Breast epithelium (tissue), 4 donors: ENCODE measurements around the gene MARCHF9. TPM values are rescaled to one million over a fixed set of nuclear protein-coding genes. Genes with fewer than 3 reads are reported as not detected.

Experiments
- DNase-seq, 2 donors: peaks; one replicate each; pipeline ENCODE4 v3.0.0-alpha.2; 2019; ENCODE audit warnings: low spot score in 2 of 2
- H3K27ac ChIP-seq, 2 donors: fragments of 200-600 bp; sonication (generic) in 1 of 2; one replicate each; pipeline ENCODE4 v1.5.1; 2016 to 2019; ENCODE audit warnings: mild to moderate bottlenecking in 1 of 2
- H3K27me3 ChIP-seq, 2 donors: fragments of 200-600 bp; sonication (generic) in 1 of 2; one replicate each; pipeline versions ENCODE4 v1.5.1 to v1.6.0; 2017 to 2019; ENCODE audit warnings: control low read depth in 1 of 2, mild to moderate bottlenecking in 1 of 2
- H3K36me3 ChIP-seq: fragments of 200-600 bp; one replicate; pipeline ENCODE4 v1.5.1; 2019
- H3K4me1 ChIP-seq, 2 donors: fragments of 200-600 bp; sonication (generic); one replicate each; pipeline ENCODE4 v1.5.1; 2016 to 2019; ENCODE audit warnings: control low read depth in 1 of 2
- H3K4me3 ChIP-seq, 3 donors: fragments of 200-600 bp; sonication (generic); 1 replicate in 2 of 3; 2 replicates in 1 of 3; pipeline ENCODE4 v1.5.1; 2016 to 2019; ENCODE audit warnings: mild to moderate bottlenecking in 3 of 3, moderate library complexity in 2 of 3
- H3K9me3 ChIP-seq, 2 donors: fragments of 200-600 bp; sonication (generic) in 1 of 2; one replicate each; pipeline ENCODE4 v1.5.1; 2016 to 2019; ENCODE audit warnings: control low read depth in 1 of 2
- CTCF ChIP-seq, 3 donors: fragments of 450-650 bp; IDR thresholded peaks; one replicate each; pipeline ENCODE4 v1.5.1; 2016 to 2017; ENCODE audit warnings: antibody characterized with exemption in 3 of 3, mild to moderate bottlenecking in 3 of 3, moderate library complexity in 3 of 3
- POLR2A ChIP-seq: fragments of 450-650 bp; IDR thresholded peaks from one replicate; pipeline ENCODE4 v1.6.1; 2016; ENCODE audit warnings: antibody characterized with exemption, mild to moderate bottlenecking, moderate library complexity
- POLR2AphosphoS5 ChIP-seq, 3 donors: sonication (generic); formaldehyde crosslinking; IDR thresholded peaks; one replicate each; pipeline ENCODE4 v1.6.1; 2017; ENCODE audit warnings: antibody characterized with exemption in 3 of 3
- intact Hi-C: fragments of 100-400 bp; cut with DNase I; formaldehyde crosslinking; loops from one replicate; pipeline ENCODE4 v1.15.1; 2023; ENCODE audit warnings: low total_unique reads
- total RNA-seq, 3 donors: library from RNA; depleted of rRNA; stranded (reverse); fragments of >200 nt; gene quantifications; one replicate each; pipeline ENCODE4 v1.1.0, GENCODE V29; 2016

Gene MARCHF9
- total RNA-seq, 3 donors from 2014 or later, result 6.9 to 9.8 (median 7.5) TPM

DNA sequence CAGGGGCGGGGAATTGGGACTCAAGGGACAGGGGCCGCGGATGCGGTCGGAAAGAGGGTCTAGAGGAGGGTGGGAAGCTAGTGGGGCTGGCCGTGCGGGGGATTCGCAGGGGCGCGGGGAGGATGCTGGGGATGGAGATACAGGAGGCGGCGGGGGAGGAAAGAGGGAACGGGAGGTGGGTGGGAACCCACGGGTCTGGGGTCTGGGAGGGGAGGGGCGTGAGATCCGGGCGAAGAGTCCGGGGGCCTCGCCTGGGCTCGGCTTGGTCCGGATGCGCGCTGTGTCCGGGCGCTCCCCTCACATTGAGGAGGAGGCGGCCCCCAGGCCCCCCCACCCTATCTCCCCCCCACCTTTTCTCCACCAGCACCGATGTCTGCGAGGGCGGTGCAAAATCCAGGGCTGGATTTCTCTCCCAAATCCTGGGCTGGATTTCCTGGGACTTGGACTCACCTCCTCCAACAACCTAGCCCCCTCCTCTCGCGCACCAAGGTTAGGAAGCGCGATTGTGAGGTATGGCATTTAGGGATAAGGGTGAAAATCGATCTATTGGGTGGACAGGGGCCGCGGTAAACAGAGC, 16.2 kb upstream of the MARCHF9 start, which contains the start of gene AGAP2:
Gene AGAP2, minus strand, starts transcription at position 82 of the 577 bp plus-strand sequence. CDS start 496 bp downstream, outside the sequence.
- H3K4me3 ChIP-seq, result peak within 1 kb of the TSS; percentile 29 to 67 (median 44)
- peaks cover 17 to 41% of the 10 kb centered on the region in 2 donors for H3K27me3 ChIP-seq
- H3K4me1 ChIP-seq, result peaks cover 9 to 15% of the 10 kb centered on the region in 2 donors
- no peak for DNase-seq
- H3K36me3 ChIP-seq, result no peaks in the 10 kb centered on the region
- H3K9me3 ChIP-seq, result no peaks in the 10 kb centered on the region
- no peak within 1 kb of the TSS for H3K27ac ChIP-seq
- no peak for TF ChIP-seq POLR2A
- no peak for TF ChIP-seq CTCF (IDR thresholded peaks at IDR 0.05)
- no peak for TF ChIP-seq POLR2AphosphoS5 (IDR thresholded peaks at IDR 0.05)
- intact Hi-C loops, result no loop called here

DNA sequence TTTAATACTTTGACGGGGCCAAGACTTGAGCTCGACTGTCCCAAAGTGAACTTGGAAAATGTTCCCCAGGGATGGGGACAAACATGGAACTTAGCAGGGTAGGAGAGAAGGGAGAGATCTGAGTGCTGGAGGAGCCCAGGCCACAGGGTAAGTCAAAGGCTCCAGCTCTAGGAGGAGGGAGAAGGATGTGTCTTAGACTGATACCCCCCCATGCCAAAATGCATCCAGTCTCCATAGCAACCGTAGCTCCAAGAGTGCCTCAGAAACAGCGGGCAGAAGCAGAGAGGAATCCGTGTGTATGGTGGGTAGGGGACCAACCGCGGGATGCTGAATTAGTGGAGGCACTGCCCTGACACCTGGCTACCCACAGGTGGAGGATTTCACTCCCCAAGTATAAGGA, 15.5 kb upstream of the MARCHF9 start:
- Histone ChIP-seq H3K36me3 (no peaks in the 10 kb centered on the region), H3K27me3 (peaks cover 17 to 38% of the 10 kb centered on the region in 2 donors), H3K4me3 (no peak overlapping the region), H3K9me3 (no peaks in the 10 kb centered on the region), H3K4me1 (peaks cover 9 to 19% of the 10 kb centered on the region in 2 donors), H3K27ac (no peak overlapping the region)
- no peak for TF ChIP-seq POLR2AphosphoS5 (IDR thresholded peaks at IDR 0.05)
- TF ChIP-seq POLR2A, result no peak
- no peak for TF ChIP-seq CTCF (IDR thresholded peaks at IDR 0.05)
- intact Hi-C loops, result no loop called here
- DNase-seq, result no peak

GRCh38 chr12:57739914-57740538, 14.9 kb upstream of the MARCHF9 start:
- Histone ChIP-seq H3K4me3 (no peak overlapping the region), H3K27me3 (peaks cover 17 to 38% of the 10 kb centered on the region in 2 donors), H3K4me1 (peaks cover 9 to 19% of the 10 kb centered on the region in 2 donors), H3K27ac (no peak overlapping the region), H3K36me3 (no peaks in the 10 kb centered on the region), H3K9me3 (no peaks in the 10 kb centered on the region)
- no peak for DNase-seq
- intact Hi-C loops, result no loop called here
- TF ChIP-seq POLR2A (no peak), CTCF (IDR thresholded peaks at IDR 0.05) (no peak), POLR2AphosphoS5 (IDR thresholded peaks at IDR 0.05) (no peak)

DNA sequence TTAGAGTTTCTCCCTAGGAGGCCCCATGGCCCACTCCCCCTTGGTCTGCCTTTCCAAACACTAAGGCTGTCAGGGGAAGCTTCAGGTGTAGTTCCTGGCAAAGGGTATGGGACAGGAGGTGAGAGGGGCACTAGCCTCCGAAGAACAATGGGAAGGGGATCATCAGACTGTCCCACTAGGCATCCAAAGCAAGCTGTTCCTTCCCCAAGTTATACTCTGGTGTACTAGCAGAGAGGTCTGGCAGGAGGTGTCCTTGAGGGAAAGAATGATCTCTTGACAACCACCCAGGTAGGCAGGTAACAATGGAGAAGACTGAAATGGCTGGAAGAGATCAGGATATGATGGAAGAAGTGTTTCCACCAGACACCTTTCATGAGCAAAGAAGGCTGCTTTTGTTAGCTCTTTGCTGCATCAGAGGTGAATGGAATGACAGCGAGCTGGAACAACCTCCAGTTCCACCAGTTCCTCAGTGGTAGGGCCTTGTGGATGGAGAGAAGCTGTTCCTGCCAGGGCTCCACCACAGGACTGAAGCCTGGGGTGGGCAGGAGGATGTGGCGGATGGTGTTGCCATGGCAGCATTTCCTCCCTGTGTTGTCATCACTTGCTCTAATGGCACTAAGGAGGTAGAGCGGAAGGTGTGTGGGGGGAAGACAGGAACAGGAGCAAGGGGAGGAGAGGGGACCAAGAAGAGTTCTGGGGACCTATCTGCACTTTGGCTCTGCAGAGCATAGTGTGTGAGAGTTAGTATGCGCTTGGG, 14.1 kb upstream of the MARCHF9 start:
- H3K4me1 ChIP-seq, result peaks cover 9 to 21% of the 10 kb centered on the region in 2 donors
- TF ChIP-seq CTCF (IDR thresholded peaks at IDR 0.05) (no peak), POLR2A (no peak), POLR2AphosphoS5 (IDR thresholded peaks at IDR 0.05) (no peak)

GRCh38 chr12:57741413-57741789, 13.5 kb upstream of the MARCHF9 start:
- H3K27me3 ChIP-seq, result peaks cover 17 to 30% of the 10 kb centered on the region in 2 donors
- H3K27ac ChIP-seq, result no peak overlapping the region
- peak overlapping the region in 2 of 3 donors; percentile 15 to 40 for H3K4me3 ChIP-seq
- H3K36me3 ChIP-seq, result no peaks in the 10 kb centered on the region
- peaks cover 9 to 20% of the 10 kb centered on the region in 2 donors for H3K4me1 ChIP-seq
- no peak for DNase-seq
- intact Hi-C loops, result no loop called here
- no peak for TF ChIP-seq POLR2A
- TF ChIP-seq CTCF (IDR thresholded peaks at IDR 0.05), result no peak
- no peak for TF ChIP-seq POLR2AphosphoS5 (IDR thresholded peaks at IDR 0.05)
- no peaks in the 10 kb centered on the region for H3K9me3 ChIP-seq

More for the DNA sequence above, 14.1 kb upstream of the MARCHF9 start:
- no peak for DNase-seq
- no peaks in the 10 kb centered on the region for H3K36me3 ChIP-seq
- intact Hi-C loops, result no loop called here
- H3K4me3 ChIP-seq, result peak overlapping the region in 1 of 3 donors; percentile 40
- peaks cover 17 to 32% of the 10 kb centered on the region in 2 donors for H3K27me3 ChIP-seq
- H3K9me3 ChIP-seq, result no peaks in the 10 kb centered on the region
- H3K27ac ChIP-seq, result no peak overlapping the region
